Right lobe of liver (tissue), 4 donors: Measurements from ENCODE around the gene MAST4.

Source experiments
- CTCF ChIP-seq, 4 donors: fragments of 200-600 bp in 3 of 4; fragments of 450-650 bp in 1 of 4; IDR thresholded peaks; one replicate each; pipeline versions ENCODE4 v1.5.1 to v1.8.0; 2016 to 2022; ENCODE audit warnings: antibody characterized with exemption in 4 of 4, mild to moderate bottlenecking in 2 of 4
- POLR2A ChIP-seq: fragments of 450-650 bp; IDR thresholded peaks from one replicate; pipeline ENCODE4 v1.6.1; 2017; ENCODE audit warnings: antibody characterized with exemption, mild to moderate bottlenecking
- donor health status: DM: no; HTN: no; CAD: no.
- donor health status: DM: no; HTN: no; CAD: no.
- donor health status: DM: no; HTN: yes; CAD: no.

GRCh38 chr5:66621736-66622135 lies 25.5 kb downstream of the MAST4 start:
- TF ChIP-seq CTCF (IDR thresholded peaks at IDR 0.05) = no peak
- no peak for TF ChIP-seq POLR2A
